Superior temporal gyrus (tissue), 1 donor: ENCODE results near the gene ERBIN.
"Not testable (repeated sequence)": the region's sequence is repeated elsewhere in the genome, so short reads cannot be mapped to it uniquely, and the experiment has no call there.

ENCODE experiments used
- DNase-seq: peaks from one replicate; pipeline ENCODE4 v3.0.0-alpha.2; 2016; ENCODE audit errors: extremely low spot score

Gene ERBIN

DNA sequence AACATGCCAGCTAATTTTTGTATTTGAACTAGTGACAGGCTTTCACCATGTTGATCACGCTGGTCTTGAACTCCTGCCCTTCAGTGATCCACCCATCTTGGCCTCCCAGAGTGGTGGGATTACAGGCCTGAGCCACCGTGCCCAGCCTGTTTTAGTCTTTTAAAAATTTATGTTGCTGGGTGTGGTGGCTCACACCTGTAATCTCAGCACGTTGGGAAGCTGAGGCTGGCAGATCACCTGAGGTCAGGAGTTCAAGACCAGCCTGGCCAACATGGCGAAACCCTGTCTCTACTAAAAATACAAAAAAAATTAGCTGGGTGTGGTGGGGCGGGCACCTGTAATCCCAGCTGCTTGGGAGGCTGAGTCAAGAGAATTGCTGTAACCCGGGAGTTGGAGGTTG, 10.7 kb upstream of the ERBIN start:
- not testable (repeated sequence) for DNase-seq

DNA sequence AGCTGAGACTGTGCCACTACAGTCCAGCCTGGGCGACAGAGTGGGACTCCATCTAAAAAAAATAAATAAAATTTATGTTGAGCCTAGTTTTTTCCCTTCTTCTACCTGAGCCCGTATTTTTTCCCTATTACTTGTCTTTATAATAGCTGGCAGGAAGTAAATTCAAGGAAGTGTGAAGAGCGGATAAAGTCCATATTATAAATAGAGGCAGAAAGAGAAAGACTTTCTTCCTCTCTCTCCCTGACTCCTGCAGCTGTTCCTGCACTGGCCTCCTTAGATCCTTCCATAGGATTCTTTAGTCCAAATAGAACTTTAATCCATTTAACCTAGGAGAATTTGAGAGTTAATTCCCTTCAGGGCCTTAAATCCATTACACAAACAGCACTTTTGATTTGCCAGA, 10.3 kb upstream of the ERBIN start:
- no peak for DNase-seq

DNA sequence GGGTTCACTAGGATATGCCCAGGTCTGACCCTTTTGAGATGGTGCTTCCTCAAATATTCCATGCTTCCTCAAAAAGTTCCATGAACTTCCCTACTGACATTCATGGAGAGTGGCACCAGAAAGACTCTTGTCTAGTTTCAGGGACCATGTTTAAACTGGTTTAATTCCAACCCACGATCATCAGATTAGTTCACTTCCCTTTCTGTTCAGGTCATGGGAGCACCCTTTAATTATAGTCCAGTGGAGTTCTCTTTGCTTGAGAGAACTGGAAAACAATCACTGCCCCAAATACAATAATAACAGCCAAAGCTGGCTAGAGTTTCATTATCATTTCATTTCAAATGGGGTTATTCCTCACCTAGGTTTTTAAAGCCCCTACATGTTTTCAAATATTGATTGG, 9.7 kb upstream of the ERBIN start:
- DNase-seq = no peak

DNA sequence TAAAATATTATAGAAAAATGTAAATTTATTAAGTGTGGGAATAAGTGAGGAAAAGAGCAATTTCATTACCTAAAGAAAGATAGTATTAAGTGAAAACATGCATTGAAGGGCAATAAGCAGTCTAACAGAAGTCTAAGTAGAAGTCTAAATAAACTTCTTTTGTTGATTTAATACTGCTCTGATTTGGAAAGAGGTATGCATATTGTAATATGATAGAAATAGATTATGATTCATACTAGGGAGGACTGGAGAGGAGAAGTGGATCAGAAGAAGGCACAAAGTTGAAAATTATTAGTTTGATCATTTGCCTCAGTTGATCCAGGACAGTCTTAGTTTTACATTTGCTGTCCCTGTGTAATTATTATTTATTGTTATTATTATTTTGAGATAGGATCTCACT, 6.6 kb upstream of the ERBIN start:
- no peak for DNase-seq

DNA sequence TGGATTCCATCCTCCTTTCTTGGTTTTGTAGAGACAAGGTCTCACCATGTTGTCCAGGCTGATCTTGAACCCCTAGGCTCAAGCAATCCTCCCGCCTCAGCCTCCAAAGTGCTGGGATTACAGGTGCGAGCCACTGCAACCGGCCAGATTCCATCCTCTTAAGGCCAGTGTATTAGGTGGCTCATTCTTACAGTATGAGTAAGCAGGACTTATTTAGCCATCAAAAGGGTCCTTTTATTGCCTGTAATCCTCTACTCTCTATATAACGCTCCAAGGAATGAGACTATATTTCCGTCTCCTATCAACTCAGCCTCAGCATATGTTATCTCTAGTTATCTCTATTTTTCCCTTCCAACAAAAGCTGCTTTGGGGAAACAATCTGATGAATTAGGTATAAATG, 3.0 kb upstream of the ERBIN start:
- DNase-seq = no peak

DNA sequence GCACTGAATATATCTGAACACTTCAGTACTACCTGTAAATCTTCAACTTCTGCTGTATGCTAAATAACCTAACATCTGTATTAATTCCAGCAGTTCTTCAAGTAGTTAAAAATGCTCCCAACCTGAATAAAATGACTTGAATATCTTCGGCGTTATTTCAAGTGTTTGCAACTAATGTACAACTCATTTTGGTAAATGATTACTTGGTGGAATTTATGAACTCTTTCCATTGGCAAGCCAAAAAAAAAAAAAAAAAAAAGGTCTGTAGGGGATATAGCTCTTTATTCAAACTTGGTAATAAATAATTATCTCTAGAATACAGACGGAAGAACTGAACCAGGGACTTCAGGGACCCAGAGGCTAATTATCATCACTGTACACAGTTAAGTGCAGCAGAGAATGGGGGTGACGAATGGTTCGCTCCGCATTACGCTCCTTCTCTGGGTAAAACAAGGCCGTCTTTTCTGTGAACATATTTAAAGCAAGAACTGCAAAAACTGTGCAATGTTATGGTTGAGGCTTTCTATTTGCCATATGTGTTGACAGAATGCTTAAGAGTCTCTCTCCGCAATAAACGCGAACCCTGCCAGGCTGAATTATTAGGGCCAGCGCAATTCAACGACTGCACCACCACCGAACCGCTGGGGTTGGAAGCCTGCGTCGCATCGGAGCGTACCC, 1.9 kb upstream of the ERBIN start:
- DNase-seq = peak; percentile 80

DNA sequence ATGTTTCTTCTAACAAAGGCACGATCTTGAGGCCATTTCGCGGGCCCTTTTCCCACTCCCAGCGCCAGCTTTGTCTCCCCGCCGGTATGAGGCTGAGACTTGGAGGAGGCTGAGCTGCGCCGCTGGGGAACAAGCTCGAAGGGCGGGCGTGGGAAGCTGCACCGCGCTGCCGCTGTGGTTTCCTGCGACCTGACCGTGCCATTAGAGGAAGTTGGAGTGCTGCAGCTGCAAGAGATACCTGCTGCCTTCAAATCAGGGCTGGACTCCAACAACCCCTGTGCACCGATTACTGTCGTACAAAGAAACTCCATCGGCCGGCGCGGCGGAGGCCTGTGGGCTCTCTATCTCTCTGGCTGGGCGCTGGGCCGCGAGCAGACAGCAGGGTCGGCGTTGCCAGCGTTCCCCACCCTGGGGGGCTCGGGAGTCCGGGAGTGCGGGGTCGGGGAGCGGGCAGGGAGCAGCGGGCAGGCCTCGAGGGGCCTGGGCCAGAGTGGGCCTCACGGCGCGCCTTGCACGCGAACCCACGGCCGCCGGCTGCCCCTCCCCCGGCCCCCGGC, 1.3 kb upstream of the ERBIN start:
- DNase-seq = peak; percentile 78

DNA sequence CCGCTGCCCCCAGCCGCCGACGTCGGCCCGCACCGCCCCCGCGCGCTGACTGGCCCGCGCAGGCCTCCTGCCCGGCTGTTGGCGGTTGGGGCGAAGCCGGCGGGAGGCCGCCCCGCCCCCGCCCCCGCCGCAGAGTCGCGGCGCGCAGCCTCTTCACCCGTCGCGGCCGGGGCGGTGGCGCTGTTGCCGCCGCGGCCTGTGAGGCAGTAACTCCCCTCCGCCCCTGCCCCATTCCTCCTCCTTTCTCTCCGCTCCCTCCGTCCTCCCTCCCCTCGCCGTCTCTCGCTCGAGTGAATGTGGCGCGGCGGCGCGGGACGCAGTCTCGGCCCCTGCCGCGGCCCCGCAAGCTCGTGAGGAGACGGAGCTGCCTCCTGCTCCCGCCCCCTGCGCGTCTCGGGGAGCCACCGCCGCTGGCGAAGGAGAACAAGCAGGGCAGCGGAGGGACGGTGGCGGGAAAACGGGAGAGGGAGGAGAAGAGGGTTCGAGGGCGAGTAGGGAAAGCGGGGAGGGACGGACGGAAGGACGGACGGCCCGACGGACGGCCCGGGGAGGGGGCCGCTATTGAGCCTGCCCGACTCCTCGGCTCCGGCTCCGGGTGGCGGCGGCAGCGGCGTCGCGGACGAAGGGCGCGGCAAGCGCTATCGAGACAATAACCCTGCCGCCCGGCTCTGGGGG, 637 bp upstream of the ERBIN start:
- DNase-seq = peak; percentile 89

DNA sequence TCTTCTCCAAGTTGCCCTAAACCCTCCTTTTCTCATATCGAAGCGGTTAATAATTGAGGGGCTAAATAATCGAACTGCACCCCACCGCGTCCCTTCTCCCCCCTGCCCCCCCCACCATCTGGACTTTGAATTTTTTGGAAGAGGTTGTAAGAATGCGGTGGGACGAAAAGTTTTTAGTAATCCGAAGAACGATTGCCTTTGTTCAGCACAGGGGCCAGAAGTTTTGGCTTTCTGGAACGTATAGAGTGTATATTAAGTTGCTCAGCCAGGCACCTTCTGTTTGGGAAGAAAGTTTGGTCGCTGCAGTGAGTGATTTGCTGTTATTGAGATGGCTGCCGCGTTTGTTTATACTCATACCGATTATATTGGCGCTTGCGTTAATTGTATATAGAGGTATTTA, 518 bp downstream of the ERBIN start:
- peak; percentile 60 for DNase-seq

DNA sequence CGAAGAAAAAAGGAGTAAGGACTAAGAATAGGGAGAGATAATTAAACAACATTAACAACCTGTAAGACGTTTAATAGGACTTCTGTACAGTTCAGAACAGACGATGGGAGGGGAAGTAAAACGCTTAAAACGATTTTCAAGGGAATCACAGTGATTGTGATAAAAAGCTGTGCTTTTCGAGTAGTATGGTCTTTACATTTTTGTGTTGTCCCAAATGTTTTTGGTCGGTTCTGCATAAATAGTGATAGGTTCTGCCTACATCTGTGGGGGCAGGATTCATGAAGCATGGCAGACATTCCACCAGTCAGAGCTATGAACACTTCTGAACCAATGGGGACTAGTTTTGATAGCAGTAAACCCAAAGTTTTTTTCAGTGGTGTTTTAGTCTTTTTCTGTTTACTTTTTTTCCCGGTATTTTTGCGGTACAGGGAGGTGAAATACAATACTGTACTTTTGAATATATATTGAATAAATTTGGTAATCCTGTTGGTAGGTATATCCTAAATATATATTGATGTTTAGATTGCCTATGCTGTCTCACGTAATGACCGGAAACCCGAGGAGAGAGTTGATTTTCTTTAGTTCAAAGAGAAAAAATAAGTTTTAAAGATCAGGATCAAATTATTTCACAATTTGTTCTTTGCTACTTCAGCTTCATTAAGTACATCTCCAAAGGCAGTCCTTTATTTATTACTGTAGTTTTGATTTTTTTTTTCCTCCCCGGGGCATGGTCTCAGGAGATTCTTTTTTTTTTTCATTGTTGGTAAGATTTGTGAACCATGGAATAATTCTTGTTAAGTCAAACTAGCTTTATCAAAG, 1.3 kb downstream of the ERBIN start:
- peak; percentile 74 for DNase-seq

DNA sequence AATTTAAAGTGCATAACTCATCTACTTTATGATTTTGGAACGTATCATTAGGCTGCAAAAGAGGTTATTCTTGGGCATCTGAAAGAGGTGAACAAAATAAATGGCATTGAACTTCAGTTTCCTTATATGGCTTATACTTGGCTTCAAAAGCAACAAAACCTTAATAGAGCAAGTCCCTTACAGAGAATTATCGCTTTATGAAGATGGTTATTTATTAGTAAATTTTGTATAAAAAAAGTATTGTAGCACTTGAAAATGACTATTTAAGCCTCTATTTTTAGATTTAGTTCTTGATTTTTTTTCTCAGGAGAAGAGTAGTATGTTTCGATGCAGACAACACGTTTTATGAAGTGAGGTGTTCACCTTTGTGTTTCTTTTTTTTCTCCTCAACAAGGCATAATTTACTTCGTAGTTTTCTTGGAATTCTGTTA, 2.0 kb downstream of the ERBIN start:
- peak; percentile 54 for DNase-seq

DNA sequence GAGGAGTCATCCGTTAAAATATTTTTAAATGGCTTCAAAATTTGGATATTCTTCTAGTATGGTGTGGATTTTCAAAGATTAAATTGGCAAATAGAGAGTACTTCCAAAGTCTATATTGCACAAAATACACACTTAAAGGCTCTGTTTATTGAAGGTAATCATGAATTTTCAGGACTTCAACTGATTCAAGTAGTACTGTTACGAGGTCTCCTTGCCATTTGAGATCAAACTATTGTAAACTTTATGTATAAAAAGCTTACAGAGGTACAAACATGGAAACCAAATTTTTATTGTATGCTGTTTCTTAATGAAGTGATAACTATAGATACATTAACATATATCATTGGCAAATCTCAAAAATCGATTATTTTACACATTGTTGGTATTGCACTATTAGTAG, 2.5 kb downstream of the ERBIN start:
- DNase-seq = no peak

DNA sequence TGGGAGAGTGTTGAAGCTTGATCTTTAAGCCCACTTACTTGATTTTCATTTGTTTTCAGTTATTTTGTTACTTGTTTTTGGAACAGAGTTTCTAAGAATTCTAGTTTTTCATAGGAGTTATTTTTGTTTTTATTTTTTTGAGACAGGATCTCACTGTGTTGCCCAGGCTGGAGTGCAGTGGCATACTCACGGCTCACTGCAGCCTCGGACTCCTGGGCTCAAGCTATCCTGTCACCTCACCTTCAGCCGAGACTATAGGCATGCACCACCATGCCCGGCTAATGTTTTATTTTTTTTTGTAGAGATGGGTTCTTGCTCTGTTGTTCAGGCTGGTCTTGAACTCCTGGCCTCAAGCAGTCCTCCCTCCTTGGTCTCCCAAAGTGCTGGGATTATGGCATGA, 6.3 kb downstream of the ERBIN start:
- DNase-seq = no peak

DNA sequence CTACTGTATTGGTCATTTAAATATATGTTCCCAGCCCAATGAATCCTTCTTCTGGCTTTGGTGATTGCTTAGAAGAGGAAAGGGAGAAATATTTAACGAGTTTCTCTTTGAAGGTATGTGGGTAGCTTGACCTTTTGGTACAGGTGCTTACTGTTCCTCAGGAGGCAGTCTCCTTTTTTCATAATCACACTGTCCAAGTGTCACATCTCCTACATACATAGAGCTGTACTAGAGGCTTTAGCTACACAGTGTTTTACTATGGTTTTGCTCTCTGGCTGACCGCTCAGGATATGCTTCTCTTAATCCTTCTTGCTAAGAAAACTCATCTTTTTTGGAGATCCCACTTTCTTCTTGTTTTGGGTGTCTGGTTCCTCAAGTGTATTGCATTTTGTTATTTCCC, 6.9 kb downstream of the ERBIN start:
- no peak for DNase-seq

DNA sequence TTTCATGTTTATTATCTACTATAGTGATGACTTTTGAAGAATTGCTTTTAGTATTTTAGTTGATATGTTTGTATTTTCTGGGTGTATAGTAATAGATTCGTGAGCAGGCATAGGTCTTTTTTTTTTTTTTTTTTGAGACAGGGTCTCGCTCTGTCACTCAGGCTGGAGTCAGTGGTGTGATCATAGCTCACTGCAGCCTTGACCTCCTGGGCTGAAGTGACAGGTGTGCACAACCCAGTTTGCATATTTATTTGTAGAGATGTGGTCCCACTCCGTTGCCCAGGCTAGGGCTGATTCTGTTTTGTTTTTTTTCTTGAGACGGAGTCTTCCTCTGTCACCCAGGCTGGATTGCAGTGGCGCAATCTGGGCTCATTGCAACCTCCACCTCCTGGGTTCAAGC, 11.9 kb downstream of the ERBIN start:
- DNase-seq = no peak

DNA sequence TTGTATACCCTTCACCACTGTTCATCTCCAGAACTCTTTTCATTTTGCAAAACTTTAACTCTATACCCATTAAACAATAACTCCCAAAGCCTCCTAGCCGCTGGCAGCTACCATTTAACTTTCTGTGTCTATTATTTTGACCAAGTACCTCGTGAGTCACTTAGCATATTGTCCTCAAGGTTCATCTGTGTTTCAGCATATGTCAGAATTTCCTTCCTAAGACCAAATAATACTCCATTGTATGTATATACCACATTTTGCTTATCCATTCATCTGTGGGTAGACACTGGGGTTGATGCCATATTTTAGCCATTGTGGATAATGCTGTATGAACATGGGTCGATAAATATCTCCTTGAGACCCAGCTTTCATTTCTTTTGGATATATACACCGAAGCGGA, 17.4 kb downstream of the ERBIN start:
- DNase-seq = no peak

DNA sequence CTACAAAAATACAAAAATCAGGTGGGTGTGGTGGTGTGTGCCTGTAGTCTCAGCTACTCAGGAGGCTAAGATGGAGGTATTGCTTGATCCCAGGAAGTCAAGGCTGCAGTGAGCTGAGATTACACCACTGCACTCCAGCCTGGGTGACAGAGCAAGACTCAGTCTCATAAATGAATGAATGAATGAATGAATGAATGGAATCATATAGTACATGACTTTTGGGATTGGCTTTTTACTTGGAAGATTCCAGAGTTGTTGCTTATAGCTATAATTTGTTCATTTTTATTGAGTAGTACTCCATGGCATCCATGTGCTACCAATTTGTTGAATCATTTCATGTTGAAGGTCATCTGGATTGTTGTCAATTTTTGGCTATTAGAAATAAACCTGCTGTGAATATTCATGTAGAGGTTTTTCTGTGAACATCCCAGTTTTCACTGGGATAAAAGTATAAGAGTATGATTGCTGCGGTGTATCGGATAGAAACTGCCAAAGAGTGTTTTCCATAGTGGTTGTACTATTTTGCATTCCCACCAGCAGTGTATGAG, 19.9 kb downstream of the ERBIN start:
- DNase-seq = no peak

DNA sequence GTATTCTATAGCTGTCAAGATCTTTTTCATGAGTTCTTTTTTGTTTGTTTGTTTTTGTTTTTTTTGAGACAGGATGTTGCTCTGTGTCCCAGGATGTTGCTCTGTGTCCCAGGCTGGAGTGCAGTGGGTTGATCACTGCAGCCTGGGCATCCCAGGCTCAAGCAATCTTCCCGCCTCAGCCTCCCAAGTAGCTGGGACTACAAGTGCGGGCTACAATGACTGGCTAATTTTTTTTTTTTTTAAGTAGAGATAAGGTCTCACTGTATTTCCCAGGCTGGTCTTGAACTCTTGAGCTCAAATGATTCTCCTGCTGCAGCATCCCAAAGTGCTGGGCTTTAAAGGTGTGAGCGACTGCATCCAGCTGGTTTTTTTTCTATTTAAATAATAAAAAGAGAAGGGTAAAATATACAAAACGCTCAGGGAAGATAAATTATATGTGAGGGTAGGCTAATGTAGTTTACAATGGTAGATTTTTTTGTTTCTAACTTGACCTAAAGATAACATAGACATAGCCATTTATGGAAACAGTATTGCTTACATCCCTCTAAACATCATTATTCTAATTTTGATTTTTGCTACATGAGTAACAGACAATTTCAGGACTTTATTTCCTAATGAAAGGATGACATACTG, 21.9 kb downstream of the ERBIN start:
- no peak for DNase-seq

DNA sequence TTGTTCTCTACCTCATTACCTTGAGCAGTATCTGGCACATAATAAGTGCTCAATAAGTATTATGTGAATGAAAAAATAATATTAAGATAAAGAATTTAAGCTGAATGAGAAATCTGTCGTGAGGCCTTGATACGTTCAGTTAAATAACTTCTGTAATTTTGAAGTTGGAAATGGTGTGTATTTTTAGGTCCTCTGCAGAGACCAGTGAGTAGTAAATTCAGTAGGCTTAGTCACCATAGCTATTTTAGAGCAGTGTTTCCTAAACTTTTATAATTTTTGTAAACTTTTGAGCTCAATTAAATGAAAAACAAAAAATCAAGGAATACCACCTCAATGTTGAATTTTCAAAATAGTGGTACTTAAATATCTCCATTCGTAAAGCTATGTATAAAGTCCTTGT, 25.0 kb downstream of the ERBIN start:
- DNase-seq = no peak

DNA sequence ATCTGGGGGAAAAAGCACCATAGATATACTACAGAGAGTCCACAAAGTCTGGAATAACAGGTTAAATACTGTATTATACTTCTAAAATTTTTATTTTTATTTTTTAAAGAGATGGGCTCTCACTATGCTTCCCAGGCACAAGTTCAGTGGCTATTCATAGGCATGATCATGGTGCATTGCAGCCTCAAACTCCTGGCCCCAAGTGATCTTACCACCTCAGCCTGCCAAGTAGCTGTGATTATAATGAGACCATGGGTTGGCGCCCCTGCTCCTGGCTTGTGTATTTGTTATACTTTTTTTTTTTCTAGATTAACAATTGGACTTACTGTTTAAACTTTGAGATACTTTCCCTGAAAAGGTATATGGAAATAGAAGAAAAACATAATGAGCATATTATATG, 25.9 kb downstream of the ERBIN start:
- DNase-seq = no peak

DNA sequence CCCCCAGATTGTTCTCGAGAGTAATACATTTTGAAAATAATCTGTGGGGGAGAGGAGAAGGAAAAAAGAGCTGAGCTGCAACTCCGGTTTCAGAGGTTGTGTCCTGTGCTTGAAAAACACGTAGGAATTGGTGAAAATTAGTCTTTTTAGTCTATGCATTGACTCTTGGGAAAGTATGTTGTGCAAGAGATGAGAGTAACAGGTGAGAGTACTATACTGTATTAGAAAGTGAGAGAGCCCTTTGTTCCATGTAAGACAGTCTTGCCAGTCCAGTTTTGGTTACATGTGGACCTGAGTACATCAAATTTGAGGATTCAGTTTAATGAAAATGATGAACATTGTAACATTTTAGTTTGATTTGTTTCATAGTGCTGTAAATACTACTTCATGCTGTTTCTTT, 27.8 kb downstream of the ERBIN start:
- DNase-seq = no peak

DNA sequence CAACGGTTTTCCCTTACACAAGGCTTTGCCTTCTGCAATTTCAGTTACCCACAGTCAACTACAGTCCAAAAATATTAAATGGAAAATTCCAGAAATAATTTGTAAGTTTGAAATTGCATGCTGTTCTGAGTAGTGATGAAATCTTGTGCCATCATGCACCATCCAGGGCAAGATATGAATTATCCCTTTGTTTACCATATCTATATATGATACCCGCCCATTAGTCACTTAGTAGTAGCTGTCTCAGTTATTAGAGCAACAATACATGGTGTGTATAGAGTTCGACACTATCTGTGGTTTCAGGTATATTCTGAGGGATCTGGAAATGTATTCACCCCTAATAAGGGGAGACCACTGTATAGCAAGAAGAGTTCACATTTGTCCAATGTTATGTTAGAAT, 29.4 kb downstream of the ERBIN start:
- no peak for DNase-seq
